ENCODE results near the gene CNN3.

The CNN3 gene

GRCh38 chr1:94887603-94888171 lies 39.2 kb downstream of the CNN3 start:
- no peak for DNase-seq (ENCODE audit: low read depth in 2 of 2)

- DNase-seq (ENCODE audit: low read depth in 2 of 2), result no peak
Observed at GRCh38 chr1:94887106-94887505, 39.8 kb downstream of the CNN3 start.

GRCh38 chr1:94886361-94886760 lies 40.5 kb downstream of the CNN3 start:
- DNase-seq (ENCODE audit: low read depth in 2 of 2), result no peak

GRCh38 chr1:94884507-94884906 lies 42.4 kb downstream of the CNN3 start:
- DNase-seq (ENCODE audit: low read depth in 2 of 2), result no peak

GRCh38 chr1:94884106-94884505 lies 42.8 kb downstream of the CNN3 start:
- no peak for DNase-seq (ENCODE audit: low read depth in 2 of 2)

GRCh38 chr1:94883691-94884090 lies 43.2 kb downstream of the CNN3 start:
- DNase-seq (ENCODE audit: low read depth in 2 of 2), result no peak

GRCh38 chr1:94878329-94878728 lies 48.6 kb downstream of the CNN3 start:
- DNase-seq (ENCODE audit: low read depth in 2 of 2), result no peak

- no peak for DNase-seq (ENCODE audit: low read depth in 2 of 2)
Observed at GRCh38 chr1:94876362-94876761, 50.5 kb downstream of the CNN3 start.

- DNase-seq (ENCODE audit: low read depth in 2 of 2), result no peak
Observed at GRCh38 chr1:94875794-94876193, 51.1 kb downstream of the CNN3 start.

- DNase-seq (ENCODE audit: low read depth in 2 of 2), result no peak
Observed at GRCh38 chr1:94874423-94874822, 52.5 kb downstream of the CNN3 start.

GRCh38 chr1:94873520-94874351 lies 53.2 kb downstream of the CNN3 start:
- no peak for DNase-seq (ENCODE audit: low read depth in 2 of 2)

- DNase-seq (ENCODE audit: low read depth in 2 of 2), result no peak
Observed at GRCh38 chr1:94872771-94873495, 54.0 kb downstream of the CNN3 start.

- DNase-seq (ENCODE audit: low read depth in 2 of 2), result no peak
Observed at GRCh38 chr1:94871031-94871430, 55.9 kb downstream of the CNN3 start.

- no peak for DNase-seq (ENCODE audit: low read depth in 2 of 2)
Observed at GRCh38 chr1:94866164-94866807, 60.6 kb downstream of the CNN3 start.

- DNase-seq (ENCODE audit: low read depth in 2 of 2), result no peak
Observed at GRCh38 chr1:94865360-94865759, 61.5 kb downstream of the CNN3 start.

GRCh38 chr1:94864821-94865220 lies 62.1 kb downstream of the CNN3 start:
- no peak for DNase-seq (ENCODE audit: low read depth in 2 of 2)

GRCh38 chr1:94863919-94864318 lies 63.0 kb downstream of the CNN3 start:
- no peak for DNase-seq (ENCODE audit: low read depth in 2 of 2)

- no peak for DNase-seq (ENCODE audit: low read depth in 2 of 2)
Observed at GRCh38 chr1:94863297-94863911, 63.5 kb downstream of the CNN3 start.

GRCh38 chr1:94862718-94863117 lies 64.2 kb downstream of the CNN3 start:
- DNase-seq (ENCODE audit: low read depth in 2 of 2), result no peak

GRCh38 chr1:94859174-94859573 lies 67.7 kb downstream of the CNN3 start:
- DNase-seq (ENCODE audit: low read depth in 2 of 2), result no peak

- DNase-seq (ENCODE audit: low read depth in 2 of 2), result no peak
Observed at GRCh38 chr1:94858276-94858675, 68.6 kb downstream of the CNN3 start.

- no peak for DNase-seq (ENCODE audit: low read depth in 2 of 2)
Observed at GRCh38 chr1:94856868-94857267, 70.0 kb downstream of the CNN3 start.

Measured in activated CD8-positive, alpha-beta memory T cell treated with anti-CD3 and anti-CD28 coated beads for 4 hours (primary cell).